ENCODE data around the gene TNS2.
A peak's percentile ranks its signal among the peaks of the same experiment; 100 is the strongest.
"Not testable (repeated sequence)": the region's sequence is repeated elsewhere in the genome, so short reads cannot be mapped to it uniquely, and the experiment has no call there.

The TNS2 gene

GRCh38 chr12:53101931-53102781 is 52.3 kb downstream of the TNS2 start:
- Histone ChIP-seq H3K4me1 (peaks cover 47% of the 10 kb centered on the region), H3K4me2 (peak overlapping the region; percentile 60), H3K4me3 (no peak overlapping the region), H3K27ac (no peak overlapping the region), H3K27me3 (peaks cover 3% of the 10 kb centered on the region), H3K9ac (no peak overlapping the region), H4K20me1 (no peaks in the 10 kb centered on the region), H3K36me3 (no peaks in the 10 kb centered on the region), H3K9me3 (no peaks in the 10 kb centered on the region)
- no peak for TF ChIP-seq Cebpa-rat (IDR thresholded peaks at IDR 0.05)

- Histone ChIP-seq H3K9me3 (no peaks in the 10 kb centered on the region), H3K4me2 (peak within 1 kb of the TSS; percentile 60), H3K27me3 (no peaks in the 10 kb centered on the region), H3K9ac (no peak within 1 kb of the TSS), H4K20me1 (no peaks in the 10 kb centered on the region), H3K36me3 (no peaks in the 10 kb centered on the region), H3K27ac (peak within 1 kb of the TSS; percentile 20), H3K4me3 (no peak within 1 kb of the TSS), H3K4me1 (peaks cover 37% of the 10 kb centered on the region)
- TF ChIP-seq Cebpa-rat (IDR thresholded peaks at IDR 0.05), result no peak
These were observed 53.3 kb downstream of the TNS2 start, which contains the start of gene SOAT2 for GRCh38 chr12:53102883-53103807. SOAT2 (plus strand) TSS chr12:53103486; CDS start chr12:53103578, 92 bp downstream.

- no peaks in the 10 kb centered on the region for H3K27me3 ChIP-seq
- 0 out of 2 replicates have a peak overlapping the region, but pooled peaks have one; percentile 20 for H3K27ac ChIP-seq
- H3K36me3 ChIP-seq, result no peaks in the 10 kb centered on the region
- no peak overlapping the region for H3K4me3 ChIP-seq
- H3K9me3 ChIP-seq, result no peaks in the 10 kb centered on the region
- H3K4me2 ChIP-seq, result peak overlapping the region; percentile 60
- TF ChIP-seq Cebpa-rat (IDR thresholded peaks at IDR 0.05), result no peak
- peaks cover 30% of the 10 kb centered on the region for H3K4me1 ChIP-seq
- H4K20me1 ChIP-seq, result no peaks in the 10 kb centered on the region
- H3K9ac ChIP-seq, result no peak overlapping the region
These were observed 54.0 kb downstream of the TNS2 start for GRCh38 chr12:53103860-53104305.

- H3K27me3 ChIP-seq, result no peaks in the 10 kb centered on the region
- no peak overlapping the region for H3K27ac ChIP-seq
These were observed 55.4 kb downstream of the TNS2 start for GRCh38 chr12:53105256-53105655.

GRCh38 chr12:53105712-53106439 is 56.0 kb downstream of the TNS2 start:
- Histone ChIP-seq H3K9ac (no peak overlapping the region), H3K4me3 (no peak overlapping the region), H3K27me3 (no peaks in the 10 kb centered on the region), H3K4me1 (peaks cover 25% of the 10 kb centered on the region), H3K27ac (no peak overlapping the region), H3K36me3 (no peaks in the 10 kb centered on the region), H3K4me2 (no peak overlapping the region), H3K9me3 (no peaks in the 10 kb centered on the region; the same call in 1 of the 2 replicates), H4K20me1 (no peaks in the 10 kb centered on the region)
- TF ChIP-seq Cebpa-rat (IDR thresholded peaks at IDR 0.05), result no peak

More at GRCh38 chr12:53105256-53105655, 55.4 kb downstream of the TNS2 start:
- no peaks in the 10 kb centered on the region for H4K20me1 ChIP-seq
- no peak overlapping the region for H3K4me3 ChIP-seq
- H3K4me2 ChIP-seq, result no peak overlapping the region
- no peaks in the 10 kb centered on the region; the same call in 1 of the 2 replicates for H3K9me3 ChIP-seq
- TF ChIP-seq Cebpa-rat (IDR thresholded peaks at IDR 0.05), result no peak
- H3K4me1 ChIP-seq, result peaks cover 25% of the 10 kb centered on the region
- no peaks in the 10 kb centered on the region for H3K36me3 ChIP-seq
- H3K9ac ChIP-seq, result no peak overlapping the region

GRCh38 chr12:53107122-53107521 is 57.3 kb downstream of the TNS2 start:
- Histone ChIP-seq H3K9me3 (no peaks in the 10 kb centered on the region; the same call in 1 of the 2 replicates), H3K4me1 (peaks cover 24% of the 10 kb centered on the region), H3K27me3 (no peaks in the 10 kb centered on the region), H3K27ac (no peak overlapping the region), H3K9ac (no peak overlapping the region), H4K20me1 (no peaks in the 10 kb centered on the region), H3K4me2 (no peak overlapping the region), H3K36me3 (no peaks in the 10 kb centered on the region), H3K4me3 (no peak overlapping the region)
- no peak for TF ChIP-seq Cebpa-rat (IDR thresholded peaks at IDR 0.05)

GRCh38 chr12:53112431-53112830 is 62.6 kb downstream of the TNS2 start:
- not testable (repeated sequence) for H3K4me1 ChIP-seq, H3K9ac ChIP-seq, H3K36me3 ChIP-seq, H4K20me1 ChIP-seq, H3K27me3 ChIP-seq, H3K27ac ChIP-seq, H3K4me2 ChIP-seq, H3K4me3 ChIP-seq, H3K9me3 ChIP-seq

GRCh38 chr12:53113136-53113705 is 63.4 kb downstream of the TNS2 start:
- no peaks in the 10 kb centered on the region for H4K20me1 ChIP-seq
- no peaks in the 10 kb centered on the region for H3K36me3 ChIP-seq
- H3K9me3 ChIP-seq, result no peaks in the 10 kb centered on the region; the same call in 1 of the 2 replicates
- H3K4me2 ChIP-seq, result no peak overlapping the region
- no peaks in the 10 kb centered on the region for H3K4me1 ChIP-seq
- H3K4me3 ChIP-seq, result no peak overlapping the region
- TF ChIP-seq Cebpa-rat (IDR thresholded peaks at IDR 0.05), result no peak
- H3K27me3 ChIP-seq, result no peaks in the 10 kb centered on the region
- no peak overlapping the region for H3K27ac ChIP-seq
- H3K9ac ChIP-seq, result no peak overlapping the region

- no peak for TF ChIP-seq Cebpa-rat (IDR thresholded peaks at IDR 0.05)
- Histone ChIP-seq H3K36me3 (no peaks in the 10 kb centered on the region), H3K4me1 (no peaks in the 10 kb centered on the region), H3K9ac (no peak overlapping the region), H3K27ac (no peak overlapping the region), H3K4me2 (no peak overlapping the region), H3K27me3 (no peaks in the 10 kb centered on the region), H3K9me3 (no peaks in the 10 kb centered on the region; the same call in 1 of the 2 replicates), H4K20me1 (no peaks in the 10 kb centered on the region), H3K4me3 (no peak overlapping the region)
These were observed 64.1 kb downstream of the TNS2 start for GRCh38 chr12:53113951-53114350.
